Activated CD8-positive, alpha-beta memory T cell treated with anti-CD3 and anti-CD28 coated beads, Interleukin-2, amount 50 U/mL, for 4 hours (primary cell): ENCODE measurements around the gene ATG2A.

Experiments used
- DNase-seq: peaks from one replicate; pipeline ENCODE4 v3.0.0-alpha.2; 2020

ATG2A gene

DNA sequence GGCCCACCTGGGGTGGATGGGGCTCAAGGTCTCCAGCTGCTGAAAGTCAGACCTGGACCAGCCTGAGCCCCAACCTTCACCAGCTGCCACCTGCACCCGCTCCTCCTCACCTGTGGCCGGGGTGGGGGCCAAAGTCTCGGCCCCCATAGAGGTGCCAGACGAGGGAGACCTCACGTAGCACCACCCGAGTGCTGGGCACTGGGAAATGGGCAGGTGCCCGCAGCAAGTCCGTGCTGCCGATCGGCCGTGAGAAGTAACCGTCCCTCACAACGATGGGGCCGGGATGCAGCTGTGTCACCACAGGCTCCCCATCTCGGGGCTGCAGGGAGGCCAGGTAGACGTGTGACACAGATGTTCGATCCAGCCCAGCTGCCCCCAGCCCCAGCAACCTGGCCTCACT lies 16.2 kb downstream of the ATG2A start:
- DNase-seq = no peak

DNA sequence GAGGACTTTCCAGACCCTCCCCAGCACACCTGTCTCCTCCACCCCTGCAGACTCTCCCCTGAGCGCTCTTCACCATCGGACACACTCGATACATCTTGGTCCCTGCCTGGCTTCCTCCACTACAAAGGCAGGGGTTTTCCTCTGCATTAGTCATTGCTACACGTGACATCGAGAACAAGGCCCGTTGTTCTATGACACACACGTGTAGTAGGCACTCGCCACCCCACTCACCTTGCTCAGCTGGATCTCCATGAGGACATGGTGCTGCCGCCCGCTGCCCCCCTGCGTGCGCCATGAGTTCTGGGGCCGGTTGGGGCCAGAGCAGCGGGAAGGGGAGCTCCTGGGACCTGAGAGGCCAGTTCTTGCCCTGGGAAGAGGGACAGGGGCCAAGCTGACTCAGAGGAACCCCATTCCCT lies 16.7 kb downstream of the ATG2A start:
- peak; percentile 57 for DNase-seq

DNA sequence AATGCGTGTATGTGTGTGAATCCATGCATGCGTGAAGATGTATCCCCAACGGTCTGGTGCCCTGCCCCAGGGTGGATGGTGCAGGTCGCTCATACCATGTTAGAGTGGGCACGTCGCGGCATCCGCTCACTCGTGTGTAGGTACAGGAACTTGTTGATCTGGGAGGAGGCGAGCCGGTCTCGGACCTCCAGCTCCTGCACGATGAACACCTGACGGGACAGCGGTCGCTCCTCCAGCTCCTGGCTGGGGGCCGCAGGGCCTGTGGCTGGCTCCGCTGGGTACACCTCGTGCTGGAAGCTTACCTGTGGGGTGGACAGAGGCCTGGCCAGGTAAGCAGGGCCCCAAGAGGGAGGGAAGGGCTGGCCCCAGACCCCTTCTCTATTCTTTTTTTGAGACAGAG lies 18.5 kb downstream of the ATG2A start:
- no peak for DNase-seq

DNA sequence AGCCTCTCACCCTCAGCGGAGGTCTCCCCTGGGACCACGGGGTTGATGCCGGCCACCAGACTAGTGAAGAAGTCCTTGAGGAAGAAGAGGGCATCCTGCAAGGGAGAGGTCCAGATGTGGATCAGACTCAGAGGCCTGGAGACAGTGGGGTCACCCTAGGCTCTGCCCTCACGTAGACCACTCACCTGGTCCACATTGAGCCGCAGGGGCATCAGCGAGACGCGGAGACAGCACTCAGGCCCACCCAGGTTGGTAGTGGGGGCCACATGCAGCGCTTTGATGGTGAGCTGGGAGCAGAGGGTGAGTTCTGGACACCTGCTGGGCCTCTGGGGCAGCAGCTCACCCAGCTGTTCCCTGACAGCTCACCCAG lies 18.9 kb downstream of the ATG2A start:
- DNase-seq = no peak

DNA sequence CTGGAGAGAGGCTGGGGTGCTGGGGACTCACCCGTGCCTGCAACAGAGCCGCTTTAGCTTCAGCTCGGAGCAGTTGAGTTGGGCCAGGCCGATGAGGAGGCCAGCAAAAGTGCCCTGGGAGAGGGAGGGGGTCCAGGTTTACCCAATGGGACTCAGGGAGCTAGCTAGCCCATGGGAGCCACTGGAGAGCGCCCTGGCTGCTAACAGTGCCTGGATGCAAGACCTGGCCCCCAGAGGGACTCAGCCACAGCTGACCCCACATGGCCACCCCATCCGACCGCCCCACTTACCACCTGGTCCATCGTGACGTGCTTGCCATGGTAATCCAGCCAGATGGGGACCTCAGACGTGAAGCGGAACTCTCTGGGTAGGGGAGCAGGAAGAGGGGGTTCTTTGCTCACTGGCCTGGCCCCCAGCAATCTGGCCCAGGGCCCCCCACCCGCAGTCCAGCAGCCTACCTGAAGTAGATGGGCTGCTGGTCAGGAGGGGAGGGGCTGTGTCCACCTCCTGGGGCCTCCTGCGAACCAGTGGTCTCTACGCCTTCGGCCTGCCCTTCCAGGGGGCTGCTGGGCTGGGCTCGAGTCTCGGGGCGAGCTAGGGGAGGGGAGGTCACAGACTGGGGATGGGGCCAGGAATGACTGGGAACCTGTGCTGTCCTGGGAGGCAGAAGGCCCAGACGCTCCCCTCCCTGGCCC lies 19.5 kb downstream of the ATG2A start:
- DNase-seq = no peak

DNA sequence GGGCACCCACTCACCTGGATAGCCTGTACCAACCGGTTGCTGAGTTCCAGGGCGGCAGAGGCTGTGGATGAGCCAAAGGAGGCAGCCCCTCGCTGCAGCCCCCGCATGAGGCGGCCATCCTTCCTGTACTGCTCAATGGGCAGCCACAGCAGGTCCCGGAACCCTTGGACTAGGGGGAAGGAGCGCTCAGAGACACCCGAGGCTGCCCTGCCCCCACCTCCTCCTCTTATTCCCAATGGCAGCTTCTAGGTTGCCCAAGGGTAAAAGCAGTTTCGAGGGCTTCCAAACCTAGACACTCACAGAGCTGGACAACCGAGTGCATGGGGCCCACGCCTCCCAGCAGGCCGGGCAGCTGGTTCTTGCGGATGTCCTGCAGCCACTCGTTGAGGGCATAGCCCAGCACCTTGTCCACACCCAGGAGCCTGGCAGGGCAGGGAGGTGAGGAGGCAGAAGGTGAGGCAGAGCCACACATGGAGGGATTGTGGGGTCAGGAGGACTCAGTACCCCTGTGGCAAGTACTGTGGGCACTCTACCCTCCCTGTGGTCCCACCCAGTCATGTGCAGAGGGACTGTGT lies 20.5 kb downstream of the ATG2A start:
- DNase-seq = no peak

DNA sequence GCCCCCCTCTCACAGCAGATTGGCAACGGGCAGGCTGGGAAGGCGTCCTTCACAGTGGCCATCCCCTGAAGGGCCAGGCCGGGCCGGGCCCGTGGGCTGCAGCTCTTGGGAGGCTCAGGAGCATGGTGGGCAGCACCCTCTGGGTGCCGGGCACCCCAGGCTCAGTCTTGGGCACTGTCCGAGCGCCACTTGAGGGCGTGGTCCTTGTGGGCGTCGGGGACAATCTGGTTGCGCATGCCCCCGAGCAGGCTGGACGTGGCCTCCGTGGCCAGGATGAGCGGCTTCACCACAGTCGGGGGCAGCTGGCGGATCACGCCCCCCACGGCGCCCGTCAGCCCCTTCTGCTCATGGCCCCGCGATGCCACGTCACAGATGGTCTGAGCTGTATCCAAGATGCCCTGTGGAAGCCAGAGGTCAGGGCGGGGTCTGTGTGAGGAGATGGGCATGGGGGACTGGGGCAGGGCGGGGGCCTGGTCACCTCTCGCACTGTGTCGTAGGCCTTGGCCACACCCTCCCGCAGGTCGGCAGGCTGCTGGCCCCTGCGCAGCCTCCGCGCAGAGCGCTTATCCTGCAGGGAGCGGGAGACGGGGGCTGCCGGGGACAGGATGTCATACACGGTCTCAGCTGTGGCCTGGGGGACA lies 22.1 kb downstream of the ATG2A start:
- DNase-seq = no peak

DNA sequence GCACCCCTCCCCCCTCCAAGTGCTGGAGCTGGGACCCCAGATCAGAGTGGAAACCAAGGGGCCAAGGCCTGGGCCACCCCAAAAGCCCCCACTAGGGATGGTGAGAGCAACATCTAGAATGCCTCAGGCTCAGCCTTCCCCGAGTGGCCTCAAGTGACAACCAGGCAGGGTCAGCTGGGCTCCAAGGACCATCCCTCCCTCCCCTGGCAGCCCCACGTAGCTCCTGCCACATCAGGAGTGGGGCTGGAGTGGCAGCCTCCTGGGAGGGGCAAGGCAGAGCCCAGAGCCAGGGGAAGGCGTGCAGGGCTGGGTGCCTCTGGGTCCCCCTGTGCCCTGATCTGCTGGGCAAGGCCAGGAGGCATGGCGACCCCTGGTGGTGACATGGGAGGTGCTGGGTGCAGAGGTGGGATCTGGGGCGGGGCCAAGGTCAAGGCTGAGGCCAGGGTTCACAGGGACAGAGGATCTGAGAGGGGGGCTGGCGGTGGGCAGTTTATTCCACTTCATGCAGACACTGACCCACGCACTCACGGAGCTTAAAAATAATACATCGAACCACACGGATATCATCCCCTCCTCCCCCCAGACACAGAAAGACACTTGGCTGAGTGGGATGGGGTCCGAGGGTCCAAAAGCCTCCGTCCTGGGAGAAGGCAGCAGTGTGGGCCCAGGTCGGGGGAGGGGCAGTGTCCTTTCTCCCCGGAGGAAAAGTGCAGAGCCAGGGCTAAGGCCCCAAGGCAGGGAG lies 22.8 kb downstream of the ATG2A start:
- DNase-seq = peak; percentile 95

DNA sequence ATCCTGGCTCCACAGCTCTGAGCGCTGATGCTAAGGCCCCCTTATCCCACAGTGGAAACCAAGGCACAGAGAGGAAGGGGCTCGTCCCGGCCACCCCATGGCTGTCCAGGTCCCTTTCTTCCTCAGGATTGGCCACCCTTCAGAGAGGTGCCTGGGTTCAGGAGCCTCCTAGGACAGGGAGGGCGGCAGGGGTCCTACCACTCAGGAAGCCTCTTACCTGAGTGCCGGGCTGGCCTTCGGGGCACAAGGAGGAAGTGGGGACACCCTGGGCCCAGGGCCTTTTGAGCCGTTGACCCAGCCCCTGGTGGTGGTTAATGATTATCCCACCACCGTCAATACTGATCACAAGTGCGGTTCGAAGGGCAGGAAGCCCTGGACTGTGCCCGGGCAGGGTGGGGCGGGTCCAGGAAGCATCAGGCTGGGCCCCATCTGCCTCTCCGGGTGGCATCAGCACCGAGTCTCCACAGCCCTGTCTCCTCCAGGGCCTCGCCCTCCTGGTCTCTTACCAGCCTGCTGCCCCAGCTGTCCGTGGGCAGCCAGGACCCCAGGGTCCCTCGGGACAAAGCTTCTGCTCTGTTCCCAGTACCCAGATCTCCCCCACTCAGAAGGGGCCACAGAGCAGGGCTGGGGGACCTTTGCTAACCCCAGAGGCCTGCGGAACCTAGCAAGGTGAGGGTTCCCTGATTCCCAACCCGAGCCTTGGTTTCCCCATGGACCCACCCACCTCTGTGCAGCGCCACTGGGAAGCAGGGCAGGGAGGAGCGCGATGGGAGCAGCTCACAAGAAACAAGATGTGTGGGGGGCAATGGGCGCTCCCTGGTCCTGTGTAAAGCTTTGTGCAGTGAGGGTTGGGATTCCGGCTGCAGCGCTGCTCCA lies 23.6 kb downstream of the ATG2A start:
- no peak for DNase-seq

DNA sequence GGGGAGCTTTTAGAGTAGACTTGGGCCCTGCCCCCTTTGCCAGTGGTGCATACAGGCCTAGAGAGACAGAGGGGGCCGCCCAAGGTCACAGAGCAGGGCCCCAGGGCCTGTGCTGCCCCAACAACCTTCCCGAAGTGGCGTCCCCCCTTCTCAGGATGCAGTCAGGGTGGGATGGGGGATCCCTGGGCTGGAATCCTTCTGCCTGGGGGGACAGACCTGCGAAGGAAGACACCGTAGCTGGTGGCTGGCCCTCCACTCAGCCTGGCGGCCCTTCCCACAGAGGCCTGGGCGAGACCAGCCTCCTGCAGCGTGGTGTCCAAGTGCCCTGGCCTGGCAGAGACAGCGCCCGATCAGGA lies 24.2 kb downstream of the ATG2A start:
- no peak for DNase-seq

DNA sequence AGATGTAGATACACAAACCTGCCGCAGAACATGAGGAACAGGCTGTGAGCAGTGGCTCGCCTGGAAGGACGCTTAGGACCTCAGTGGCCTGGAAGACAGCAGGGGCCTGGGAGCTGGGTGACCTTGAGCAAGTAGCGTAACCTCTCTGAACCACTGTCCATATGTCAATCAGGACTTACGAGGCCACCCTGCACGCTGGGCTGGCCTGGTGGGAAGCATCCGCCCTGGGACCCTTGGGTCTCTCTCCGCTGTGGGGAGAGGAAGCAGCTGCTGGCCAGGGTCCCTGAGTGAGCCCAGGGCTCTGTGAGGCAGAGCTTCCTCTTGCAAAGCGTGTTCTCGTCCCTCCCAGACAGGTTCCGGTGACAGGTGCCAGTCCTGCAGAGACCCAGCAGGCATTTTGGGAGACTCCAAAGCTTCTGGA lies 24.6 kb downstream of the ATG2A start:
- DNase-seq = no peak

DNA sequence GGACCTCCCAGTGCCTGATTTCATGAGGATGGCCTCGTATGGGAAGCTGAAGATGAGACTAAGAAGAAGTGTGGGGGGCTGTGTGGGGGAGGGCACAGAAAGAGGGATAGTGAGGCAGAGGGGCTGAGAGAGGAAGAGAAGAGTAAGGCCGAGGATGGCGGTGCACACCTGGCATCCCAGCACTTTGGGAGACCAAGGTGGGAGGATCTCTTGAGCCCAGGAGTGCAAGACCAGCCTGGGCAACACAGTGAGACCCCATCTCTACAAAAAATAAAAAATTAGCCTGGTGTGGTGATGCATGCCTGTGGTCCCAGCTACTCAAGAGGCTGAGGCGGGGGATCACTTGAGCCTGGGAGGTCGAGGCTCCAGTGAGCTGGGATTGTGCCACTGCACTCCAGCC lies 25.1 kb downstream of the ATG2A start:
- no peak for DNase-seq

DNA sequence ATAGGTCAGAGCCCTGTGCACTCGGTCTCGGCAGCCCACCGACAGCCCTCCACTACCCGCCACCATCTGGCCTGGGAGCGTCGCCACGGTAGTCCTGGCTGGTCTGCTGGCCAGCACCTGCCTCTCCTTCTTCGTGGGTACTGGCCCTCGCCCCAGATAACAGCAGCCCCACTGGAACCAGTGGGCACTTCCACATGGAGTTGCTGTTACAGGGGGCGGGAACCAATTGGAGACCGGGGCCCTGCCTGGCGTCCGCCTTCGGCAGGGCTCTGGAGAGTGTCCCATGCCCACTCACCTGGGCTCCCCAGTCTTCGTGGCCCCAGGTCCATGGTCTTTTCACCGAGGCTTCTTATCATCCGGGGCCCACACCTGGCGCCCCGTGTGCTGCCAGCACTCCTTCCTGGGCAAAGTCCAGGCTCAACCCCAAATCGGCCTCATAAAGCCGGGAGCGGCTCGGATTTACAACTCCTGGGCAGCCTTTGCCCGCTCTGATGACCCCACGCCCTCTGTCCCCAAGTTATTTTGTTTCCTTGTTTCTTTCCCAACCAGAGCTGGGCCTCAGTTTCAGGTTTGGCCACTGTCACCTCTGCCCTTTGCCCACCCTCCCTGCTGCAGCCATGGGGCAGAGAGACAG lies 25.7 kb downstream of the ATG2A start:
- no peak for DNase-seq

DNA sequence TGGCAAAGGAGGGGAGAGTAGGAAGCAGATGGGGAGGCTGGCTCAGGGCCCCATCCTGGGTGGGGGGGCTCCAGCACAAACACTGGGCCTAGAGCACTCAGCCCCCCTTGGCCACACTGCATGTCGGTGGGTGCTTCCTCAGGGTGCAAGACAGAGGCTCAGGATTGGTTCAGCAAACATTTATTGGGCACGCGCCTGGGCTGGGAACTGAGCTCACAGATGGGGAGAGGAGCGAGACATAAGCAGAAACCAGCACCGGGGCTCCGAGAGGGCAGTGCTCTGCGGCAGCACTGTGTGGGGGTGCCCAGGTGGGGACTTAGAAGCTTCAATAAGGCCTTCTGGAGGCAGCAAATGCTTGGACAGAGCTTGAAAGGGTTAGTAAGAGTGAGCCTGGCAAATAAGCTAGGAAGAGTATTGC lies 26.5 kb downstream of the ATG2A start:
- DNase-seq = no peak

DNA sequence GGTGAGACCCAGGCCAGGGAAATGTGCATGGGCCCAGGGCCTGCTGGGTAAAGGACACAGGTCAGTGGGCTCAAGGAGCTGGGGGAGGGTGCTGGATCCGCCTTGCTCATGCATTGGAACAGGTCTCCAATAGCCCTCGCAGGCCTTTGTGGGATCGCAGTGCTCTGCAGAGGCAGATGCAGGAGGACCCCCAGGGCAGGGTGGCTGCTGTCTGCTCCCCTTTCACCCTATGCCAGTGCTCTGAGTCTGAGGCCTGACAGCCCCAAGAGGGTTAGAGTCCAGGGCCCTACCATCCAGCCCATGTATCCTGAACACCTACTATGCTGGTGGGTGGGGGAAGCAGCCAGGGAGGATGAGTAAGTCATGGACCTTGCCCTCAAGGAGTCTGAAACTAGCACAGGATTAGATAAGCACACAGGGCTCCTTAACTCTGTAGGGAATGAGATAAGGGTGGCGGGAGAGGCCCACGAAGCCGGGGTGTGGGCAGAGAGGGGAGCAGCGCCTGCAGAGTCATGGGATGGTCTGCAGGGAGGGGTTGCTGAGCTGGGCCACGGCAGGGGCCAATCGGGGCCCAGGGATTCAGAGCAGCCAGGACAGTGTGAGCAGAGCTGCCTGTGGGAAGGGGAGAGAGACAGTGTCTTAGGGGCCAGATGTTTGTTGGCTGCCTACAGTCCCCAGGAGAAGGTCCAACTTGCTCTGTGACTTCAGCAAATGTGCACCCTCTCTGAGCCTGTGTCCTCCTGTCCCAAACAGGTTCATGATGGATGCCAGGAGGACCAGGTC lies 28.1 kb downstream of the ATG2A start:
- DNase-seq = no peak

DNA sequence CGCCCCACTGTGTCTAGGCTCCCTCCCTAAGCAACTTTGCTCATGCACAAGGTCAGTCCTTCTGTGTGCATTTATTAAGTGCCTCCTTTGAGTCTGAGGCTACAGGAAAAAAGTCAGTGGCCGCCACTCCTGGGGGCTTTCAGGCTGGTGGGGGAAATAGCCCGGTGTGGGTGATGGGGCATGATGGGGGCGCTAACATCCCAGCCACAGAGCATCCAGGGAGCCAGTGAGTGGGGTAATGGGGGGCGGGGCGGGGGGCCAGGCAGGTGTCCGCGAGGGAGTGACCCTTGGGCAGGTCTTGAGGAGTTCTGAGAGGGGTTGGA lies 28.6 kb downstream of the ATG2A start:
- DNase-seq = no peak

DNA sequence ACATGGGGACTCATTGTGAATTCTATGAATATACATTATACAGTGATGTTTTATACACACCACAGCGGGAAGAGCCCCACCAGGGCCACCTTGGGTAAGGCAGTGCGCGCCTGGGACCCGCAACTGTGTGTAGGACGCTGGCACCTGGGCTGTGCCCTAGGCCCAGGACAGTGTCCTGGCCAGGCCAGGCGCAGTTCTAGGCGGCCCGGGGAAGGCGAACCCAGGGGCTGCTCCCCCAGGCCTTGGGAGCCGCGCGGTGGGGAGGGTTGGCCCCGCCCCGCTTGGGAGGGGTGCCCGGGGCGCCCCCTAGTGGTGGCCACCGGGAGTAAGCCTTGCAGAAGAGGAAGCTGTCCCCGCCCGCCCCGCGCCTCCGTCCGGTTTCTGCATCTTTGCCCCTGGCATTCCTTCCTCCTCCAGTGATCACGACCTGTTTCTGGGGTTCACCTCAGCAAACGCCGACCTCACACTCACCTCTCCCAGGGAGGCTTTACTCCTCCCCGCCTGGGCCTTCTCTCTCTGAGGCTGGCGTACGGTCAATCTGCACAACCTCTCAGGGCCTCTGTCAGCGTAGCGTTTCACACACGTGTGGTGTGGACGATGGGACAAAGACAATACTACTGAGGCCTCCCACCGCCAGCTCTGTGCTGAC lies 29.1 kb downstream of the ATG2A start:
- peak; percentile 86 for DNase-seq

DNA sequence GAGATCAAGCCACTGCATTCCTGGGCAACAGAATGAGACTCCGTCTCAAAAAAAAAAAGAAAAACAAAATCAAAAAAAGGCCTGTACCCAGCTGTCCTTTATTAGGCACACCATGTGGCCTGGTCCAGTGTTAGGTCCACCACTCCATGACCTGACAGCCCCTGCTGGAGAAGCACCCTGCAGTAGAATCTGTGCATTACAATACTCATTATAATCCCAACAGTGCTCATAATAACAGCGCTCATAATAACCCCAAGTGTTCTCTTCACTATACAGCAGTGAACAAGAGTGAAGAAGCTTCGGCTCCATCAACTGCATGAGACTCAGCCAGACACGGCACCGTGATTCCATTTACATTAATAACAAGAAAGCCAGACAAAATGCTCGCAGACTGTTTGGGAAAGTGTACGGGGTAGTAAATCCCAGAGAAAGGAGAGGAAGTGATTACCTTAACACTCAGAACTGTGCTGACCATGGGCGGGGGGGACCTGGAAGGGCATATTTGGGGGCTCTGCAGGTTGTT lies 29.7 kb downstream of the ATG2A start:
- DNase-seq = no peak

DNA sequence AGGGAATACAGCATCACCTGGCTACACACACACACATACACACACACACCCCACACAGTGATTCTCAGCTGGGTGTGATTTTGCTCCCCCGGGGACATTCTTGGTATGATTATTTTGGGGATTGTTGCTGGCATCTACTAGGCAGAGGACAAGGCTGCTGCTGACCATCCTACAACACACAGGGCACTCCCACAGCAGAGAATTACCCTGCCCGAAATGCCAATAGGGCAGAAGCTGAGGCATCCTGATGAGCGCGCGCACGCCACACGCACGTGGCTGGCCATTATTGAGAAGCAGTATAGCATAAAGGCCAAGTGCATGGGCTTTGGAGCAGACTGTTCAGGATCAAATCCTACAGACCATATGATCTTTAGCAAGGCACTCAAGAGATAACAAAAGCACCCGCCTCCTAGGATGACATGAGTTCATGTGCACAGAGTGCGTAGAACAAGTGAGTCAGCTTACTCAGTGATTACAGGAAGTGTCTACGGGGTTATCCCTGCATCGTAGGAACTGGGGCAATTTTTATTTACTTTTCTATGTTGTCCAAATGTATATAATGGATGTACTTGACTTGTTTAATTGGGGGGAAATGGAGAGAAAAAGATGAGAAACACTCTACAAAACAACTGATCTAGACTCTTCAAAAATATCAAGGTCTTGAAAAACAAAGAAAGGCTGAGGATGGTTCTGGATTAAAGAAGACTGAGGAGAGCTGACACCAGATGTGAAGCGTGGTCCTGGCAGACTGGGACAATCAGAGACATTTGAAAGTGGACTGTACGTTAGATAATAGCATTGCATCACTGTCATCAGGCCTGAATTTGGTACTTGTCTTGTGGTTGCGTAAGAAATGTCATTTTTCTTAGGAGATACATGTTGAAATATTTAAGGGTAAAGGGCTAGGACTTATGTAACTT lies 31.4 kb downstream of the ATG2A start:
- DNase-seq = no peak

DNA sequence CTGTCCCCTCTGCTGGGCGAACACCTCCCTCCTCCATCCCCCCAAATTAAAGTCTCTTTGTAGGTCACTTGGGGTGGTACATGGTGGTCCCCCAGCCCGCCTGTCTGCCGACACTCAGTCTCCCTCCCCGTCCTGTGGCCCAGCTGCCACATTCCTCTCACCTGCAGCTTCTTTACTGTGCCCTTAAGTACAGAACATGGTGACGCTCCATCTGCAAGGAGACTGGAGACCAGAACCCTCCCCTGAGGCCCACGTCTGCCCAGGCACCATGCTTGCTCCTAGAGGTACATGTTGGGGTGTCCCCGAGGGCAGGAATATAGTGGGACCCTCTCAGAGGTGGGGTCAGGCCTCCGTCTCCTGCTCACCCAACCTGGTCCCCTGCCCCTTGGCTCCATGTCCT lies 33.0 kb downstream of the ATG2A start:
- DNase-seq = no peak
